ENCODE measurements around the gene CTH.
"Not testable (repeated sequence)": the region's sequence is repeated elsewhere in the genome, so short reads cannot be mapped to it uniquely, and the experiment has no call there.

Gene CTH

GRCh38 chr1:70415882-70416281 lies 4.8 kb downstream of the CTH start:
- no peaks in the 10 kb centered on the region for H3K9me3 ChIP-seq (ENCODE audit: severe bottlenecking)
- no peak for TF ChIP-seq CTCF (IDR thresholded peaks at IDR 0.05; ENCODE audit: low read depth, low read length)
- no peak for DNase-seq
- H3K4me3 ChIP-seq (ENCODE audit: low read depth, low read length) = no peak overlapping the region
- peaks cover 5% of the 10 kb centered on the region for H3K36me3 ChIP-seq
- no peak overlapping the region for H3K27ac ChIP-seq
- H3K27me3 ChIP-seq (ENCODE audit: insufficient read depth, low read depth, severe bottlenecking) = no peaks in the 10 kb centered on the region

- not testable (repeated sequence) for H3K36me3 ChIP-seq; H3K9me3 ChIP-seq (ENCODE audit: severe bottlenecking); H3K27me3 ChIP-seq (ENCODE audit: insufficient read depth, low read depth, severe bottlenecking); DNase-seq; H3K4me3 ChIP-seq (ENCODE audit: low read depth, low read length); H3K27ac ChIP-seq
Measured at GRCh38 chr1:70418973-70419734, 8.1 kb downstream of the CTH start.

GRCh38 chr1:70420320-70420719 lies 9.3 kb downstream of the CTH start:
- Histone ChIP-seq H3K4me3 (ENCODE audit: low read depth, low read length) (no peak overlapping the region), H3K36me3 (peaks cover 8% of the 10 kb centered on the region), H3K27me3 (ENCODE audit: insufficient read depth, low read depth, severe bottlenecking) (no peaks in the 10 kb centered on the region), H3K27ac (no peak overlapping the region), H3K9me3 (ENCODE audit: severe bottlenecking) (no peaks in the 10 kb centered on the region)
- DNase-seq = no peak
- no peak for TF ChIP-seq CTCF (IDR thresholded peaks at IDR 0.05; ENCODE audit: low read depth, low read length)

GRCh38 chr1:70426154-70427131 lies 15.4 kb downstream of the CTH start:
- no peaks in the 10 kb centered on the region for H3K9me3 ChIP-seq (ENCODE audit: severe bottlenecking)
- no peak for DNase-seq
- H3K27me3 ChIP-seq (ENCODE audit: insufficient read depth, low read depth, severe bottlenecking) = no peaks in the 10 kb centered on the region
- H3K36me3 ChIP-seq = peaks cover 15% of the 10 kb centered on the region
- no peak overlapping the region for H3K4me3 ChIP-seq (ENCODE audit: low read depth, low read length)
- no peak for TF ChIP-seq CTCF (IDR thresholded peaks at IDR 0.05; ENCODE audit: low read depth, low read length)
- H3K27ac ChIP-seq = no peak overlapping the region

- Histone ChIP-seq H3K36me3 (peaks cover 24% of the 10 kb centered on the region), H3K4me3 (ENCODE audit: low read depth, low read length) (no peak overlapping the region), H3K27ac (no peak overlapping the region), H3K9me3 (ENCODE audit: severe bottlenecking) (no peaks in the 10 kb centered on the region), H3K27me3 (ENCODE audit: insufficient read depth, low read depth, severe bottlenecking) (no peaks in the 10 kb centered on the region)
- DNase-seq = no peak
- TF ChIP-seq CTCF (IDR thresholded peaks at IDR 0.05; ENCODE audit: low read depth, low read length) = no peak
Measured at GRCh38 chr1:70427976-70428375, 16.9 kb downstream of the CTH start.

- no peak for TF ChIP-seq CTCF (IDR thresholded peaks at IDR 0.05; ENCODE audit: low read depth, low read length)
- no peak for DNase-seq
- no peak overlapping the region for H3K4me3 ChIP-seq (ENCODE audit: low read depth, low read length)
- no peak overlapping the region for H3K27ac ChIP-seq
- peaks cover 36% of the 10 kb centered on the region for H3K36me3 ChIP-seq
- H3K27me3 ChIP-seq (ENCODE audit: insufficient read depth, low read depth, severe bottlenecking) = no peaks in the 10 kb centered on the region
- no peaks in the 10 kb centered on the region for H3K9me3 ChIP-seq (ENCODE audit: severe bottlenecking)
Measured at GRCh38 chr1:70429219-70429618, 18.2 kb downstream of the CTH start.

Measured in WERI-Rb-1 (cell line).